DMS53 treated with DMSO at 0.1 percent for 48 hours (cell line): ENCODE data around the gene JAZF1.
A peak's percentile ranks its signal among the peaks of the same experiment; 100 is the strongest.
"Not testable (repeated sequence)": the region's sequence is repeated elsewhere in the genome, so short reads cannot be mapped to it uniquely, and the experiment has no call there.

ENCODE experiments used
- DNase-seq: peaks from one replicate; lab custom pipeline; 2025; ENCODE audit not compliant: unreplicated experiment; lab: John Stamatoyannopoulos, UW

The JAZF1 gene

GRCh38 chr7:28018020-28018419 lies 162.6 kb downstream of the JAZF1 start:
- no peak for DNase-seq

- DNase-seq: no peak
Measured at GRCh38 chr7:28017372-28017771, 163.2 kb downstream of the JAZF1 start.

GRCh38 chr7:28016297-28016696 lies 164.3 kb downstream of the JAZF1 start:
- no peak for DNase-seq

GRCh38 chr7:28015169-28015568 lies 165.4 kb downstream of the JAZF1 start:
- no peak for DNase-seq

GRCh38 chr7:28014340-28014739 lies 166.3 kb downstream of the JAZF1 start:
- not testable (repeated sequence) for DNase-seq

GRCh38 chr7:28013441-28013840 lies 167.2 kb downstream of the JAZF1 start:
- no peak for DNase-seq

GRCh38 chr7:28013019-28013418 lies 167.6 kb downstream of the JAZF1 start:
- DNase-seq: no peak

GRCh38 chr7:28008911-28009310 lies 171.7 kb downstream of the JAZF1 start:
- DNase-seq: no peak

GRCh38 chr7:28008171-28008570 lies 172.4 kb downstream of the JAZF1 start:
- DNase-seq: no peak

GRCh38 chr7:28006491-28006890 lies 174.1 kb downstream of the JAZF1 start:
- DNase-seq: no peak

- DNase-seq: no peak
Measured at GRCh38 chr7:28005847-28006231, 174.8 kb downstream of the JAZF1 start.

- DNase-seq: no peak
Measured at GRCh38 chr7:28005075-28005846, 175.3 kb downstream of the JAZF1 start.

GRCh38 chr7:28003408-28003807 lies 177.2 kb downstream of the JAZF1 start:
- DNase-seq: no peak

GRCh38 chr7:28002638-28003037 lies 178.0 kb downstream of the JAZF1 start:
- DNase-seq: no peak

GRCh38 chr7:28001896-28002295 lies 178.7 kb downstream of the JAZF1 start:
- no peak for DNase-seq

GRCh38 chr7:27999829-28000228 lies 180.8 kb downstream of the JAZF1 start:
- no peak for DNase-seq

- DNase-seq: no peak
Measured at GRCh38 chr7:27998382-27998781, 182.2 kb downstream of the JAZF1 start.

- peak; percentile 77 for DNase-seq
Measured at GRCh38 chr7:27997188-27997707, 183.3 kb downstream of the JAZF1 start.

- DNase-seq: no peak
Measured at GRCh38 chr7:27996141-27996540, 184.5 kb downstream of the JAZF1 start.

GRCh38 chr7:27995228-27995627 lies 185.4 kb downstream of the JAZF1 start:
- DNase-seq: no peak

GRCh38 chr7:27994639-27995038 lies 186.0 kb downstream of the JAZF1 start:
- DNase-seq: peak; percentile 79

GRCh38 chr7:27992755-27993493 lies 187.7 kb downstream of the JAZF1 start:
- DNase-seq: peak; percentile 68
